Glutamatergic neuron (in vitro differentiated cells): ENCODE data around the gene TAF11L13. TPM values are rescaled to one million over a fixed set of nuclear protein-coding genes. Genes with fewer than 3 reads are reported as not detected.

Experiments
- DNase-seq: peaks from one replicate; pipeline ENCODE4 v3.0.0; 2022
- H3K27ac Mint-ChIP-seq: one replicate; pipeline ENCODE4 v1.8.0; 2020; ENCODE audit warnings: mild to moderate bottlenecking, mixed read lengths, inconsistent platforms; ENCODE audit not compliant: unreplicated experiment
- H3K27me3 Mint-ChIP-seq: one replicate; pipeline ENCODE4 v1.8.0; 2020; ENCODE audit warnings: mild to moderate bottlenecking, moderate library complexity, mixed read lengths, inconsistent platforms; ENCODE audit not compliant: unreplicated experiment
- H3K36me3 Mint-ChIP-seq: one replicate; pipeline ENCODE4 v1.8.0; 2020; ENCODE audit warnings: mild to moderate bottlenecking, mixed read lengths, inconsistent platforms; ENCODE audit not compliant: unreplicated experiment
- H3K4me1 Mint-ChIP-seq: one replicate; pipeline ENCODE4 v1.8.0; 2020; ENCODE audit warnings: mild to moderate bottlenecking, low read depth, mixed read lengths, inconsistent platforms; ENCODE audit not compliant: unreplicated experiment
- H3K4me3 Mint-ChIP-seq: one replicate; pipeline ENCODE4 v1.8.0; 2020; ENCODE audit warnings: mild to moderate bottlenecking, mixed read lengths, inconsistent platforms; ENCODE audit not compliant: unreplicated experiment
- H3K9me3 Mint-ChIP-seq: one replicate; pipeline ENCODE4 v1.8.0; 2020; ENCODE audit warnings: mild to moderate bottlenecking, moderate library complexity, mixed read lengths, inconsistent platforms; ENCODE audit not compliant: unreplicated experiment
- total RNA-seq: library from RNA; stranded (reverse); fragmentation: NEBNext Ultra II Directional; extraction: Animal tissue kit (Norgen Biotek cat#: 25700); gene quantifications from one replicate; pipeline ENCODE4 v1.2.1, GENCODE V29; 2021; ENCODE audit not compliant: unreplicated experiment
- TF ChIP-seq, protein P1 (sequence below): fragments of 200-600 bp; sonication (generic); IDR thresholded peaks from one replicate; pipeline ENCODE4 v1.5.0; 2021; ENCODE audit not compliant: partially characterized antibody, unreplicated experiment

Gene TAF11L13
- total RNA-seq, 1 donor from 2014 or later: 1.3 TPM

GRCh38 chr5:17655921-17656320, 24.0 kb downstream of the TAF11L13 start:
- H3K4me1 Mint-ChIP-seq: no peaks in the 10 kb centered on the region
- TF ChIP-seq, protein P1, sequence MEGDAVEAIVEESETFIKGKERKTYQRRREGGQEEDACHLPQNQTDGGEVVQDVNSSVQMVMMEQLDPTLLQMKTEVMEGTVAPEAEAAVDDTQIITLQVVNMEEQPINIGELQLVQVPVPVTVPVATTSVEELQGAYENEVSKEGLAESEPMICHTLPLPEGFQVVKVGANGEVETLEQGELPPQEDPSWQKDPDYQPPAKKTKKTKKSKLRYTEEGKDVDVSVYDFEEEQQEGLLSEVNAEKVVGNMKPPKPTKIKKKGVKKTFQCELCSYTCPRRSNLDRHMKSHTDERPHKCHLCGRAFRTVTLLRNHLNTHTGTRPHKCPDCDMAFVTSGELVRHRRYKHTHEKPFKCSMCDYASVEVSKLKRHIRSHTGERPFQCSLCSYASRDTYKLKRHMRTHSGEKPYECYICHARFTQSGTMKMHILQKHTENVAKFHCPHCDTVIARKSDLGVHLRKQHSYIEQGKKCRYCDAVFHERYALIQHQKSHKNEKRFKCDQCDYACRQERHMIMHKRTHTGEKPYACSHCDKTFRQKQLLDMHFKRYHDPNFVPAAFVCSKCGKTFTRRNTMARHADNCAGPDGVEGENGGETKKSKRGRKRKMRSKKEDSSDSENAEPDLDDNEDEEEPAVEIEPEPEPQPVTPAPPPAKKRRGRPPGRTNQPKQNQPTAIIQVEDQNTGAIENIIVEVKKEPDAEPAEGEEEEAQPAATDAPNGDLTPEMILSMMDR: no peak
- H3K4me3 Mint-ChIP-seq: no peak overlapping the region
- peaks cover 7% of the 10 kb centered on the region for H3K27me3 Mint-ChIP-seq
- peaks cover 6% of the 10 kb centered on the region for H3K9me3 Mint-ChIP-seq
- H3K27ac Mint-ChIP-seq: no peak overlapping the region
- DNase-seq: no peak
- H3K36me3 Mint-ChIP-seq: peaks cover 4% of the 10 kb centered on the region

GRCh38 chr5:17663182-17663581, 31.3 kb downstream of the TAF11L13 start:
- TF ChIP-seq, protein P1: no peak
- peak; percentile 27 for DNase-seq

GRCh38 chr5:17665836-17666235, 33.9 kb downstream of the TAF11L13 start:
- Mint-ChIP-seq H3K36me3 (peaks cover 5% of the 10 kb centered on the region), H3K27ac (no peak overlapping the region), H3K27me3 (peaks cover 17% of the 10 kb centered on the region), H3K9me3 (peaks cover 20% of the 10 kb centered on the region), H3K4me1 (peaks cover 28% of the 10 kb centered on the region), H3K4me3 (no peak overlapping the region)
- TF ChIP-seq, protein P1: no peak
- DNase-seq: no peak

More at GRCh38 chr5:17663182-17663581, 31.3 kb downstream of the TAF11L13 start:
- Mint-ChIP-seq H3K4me3 (no peak overlapping the region), H3K36me3 (peaks cover 8% of the 10 kb centered on the region), H3K27ac (peak overlapping the region; percentile 95), H3K4me1 (peaks cover 28% of the 10 kb centered on the region), H3K27me3 (peaks cover 21% of the 10 kb centered on the region), H3K9me3 (peaks cover 25% of the 10 kb centered on the region)

- peaks cover 24% of the 10 kb centered on the region for H3K4me1 Mint-ChIP-seq
- peaks cover 19% of the 10 kb centered on the region for H3K9me3 Mint-ChIP-seq
- TF ChIP-seq, protein P1: no peak
- no peak overlapping the region for H3K27ac Mint-ChIP-seq
- no peak overlapping the region for H3K4me3 Mint-ChIP-seq
- H3K27me3 Mint-ChIP-seq: peaks cover 16% of the 10 kb centered on the region
- no peak for DNase-seq
- peaks cover 6% of the 10 kb centered on the region for H3K36me3 Mint-ChIP-seq
These were observed 34.9 kb downstream of the TAF11L13 start for GRCh38 chr5:17666726-17667235.

DNA sequence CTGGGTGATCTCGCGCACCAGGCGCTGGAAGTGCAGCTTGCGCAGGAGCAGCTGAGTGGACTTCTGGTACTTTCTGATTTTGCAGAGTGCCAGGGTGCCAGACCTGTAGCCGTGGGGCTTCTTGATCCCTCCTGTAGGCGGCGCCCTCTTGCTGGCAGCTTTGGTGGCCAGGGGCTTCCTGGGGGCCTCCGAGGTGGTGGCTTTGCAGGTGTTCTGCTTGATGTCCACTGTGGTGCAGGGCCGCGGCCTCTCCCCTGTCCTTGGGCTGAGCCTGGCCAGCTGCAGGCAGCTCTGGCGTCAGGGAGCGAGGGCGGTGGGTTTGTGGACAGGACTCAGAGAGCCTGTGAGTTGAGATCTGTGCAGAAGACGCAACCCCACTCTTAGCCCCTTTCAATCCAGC, 38.5 kb downstream of the TAF11L13 start:
- DNase-seq: no peak
- peaks cover 5% of the 10 kb centered on the region for H3K4me1 Mint-ChIP-seq
- H3K9me3 Mint-ChIP-seq: peaks cover 2% of the 10 kb centered on the region
- TF ChIP-seq, protein P1: no peak
- no peak overlapping the region for H3K4me3 Mint-ChIP-seq
- no peak overlapping the region for H3K27ac Mint-ChIP-seq
- peaks cover 6% of the 10 kb centered on the region for H3K36me3 Mint-ChIP-seq
- H3K27me3 Mint-ChIP-seq: peaks cover 2% of the 10 kb centered on the region
